ENCODE measurements around the gene GALNT16. TPM values are rescaled to one million over a fixed set of nuclear protein-coding genes. Genes with fewer than 3 reads are reported as not detected.

GALNT16 gene
- total and polyA plus RNA-seq, 2 of the 8 experiments (the other 6 are each of a cell fraction or from before 2014, with no cell fraction given): 5.4 to 6.3 TPM

- TF ChIP-seq RXRA (IDR thresholded peaks at IDR 0.05; ENCODE audit: insufficient read depth, low read depth, low read length) (no peak), FOSL1 (IDR thresholded peaks at IDR 0.05; ENCODE audit: insufficient read depth, low read depth, low read length) (no peak)
Measured at GRCh38 chr14:69372146-69372545, 112.2 kb downstream of the GALNT16 start (continued).

Measured in H1 (cell line).